GM19043 (cell line): ENCODE results near the gene CNOT6L.
A peak's percentile ranks its signal among the peaks of the same experiment; 100 is the strongest.
"Not testable (repeated sequence)": the region's sequence is repeated elsewhere in the genome, so short reads cannot be mapped to it uniquely, and the experiment has no call there.

Experiments used
- ATAC-seq: cut with Tn5 transposase; IDR thresholded peaks from one replicate; pipeline ENCODE4 v1.9.1; 2021; ENCODE audit warnings: low read depth; ENCODE audit not compliant: unreplicated experiment

Gene CNOT6L

DNA sequence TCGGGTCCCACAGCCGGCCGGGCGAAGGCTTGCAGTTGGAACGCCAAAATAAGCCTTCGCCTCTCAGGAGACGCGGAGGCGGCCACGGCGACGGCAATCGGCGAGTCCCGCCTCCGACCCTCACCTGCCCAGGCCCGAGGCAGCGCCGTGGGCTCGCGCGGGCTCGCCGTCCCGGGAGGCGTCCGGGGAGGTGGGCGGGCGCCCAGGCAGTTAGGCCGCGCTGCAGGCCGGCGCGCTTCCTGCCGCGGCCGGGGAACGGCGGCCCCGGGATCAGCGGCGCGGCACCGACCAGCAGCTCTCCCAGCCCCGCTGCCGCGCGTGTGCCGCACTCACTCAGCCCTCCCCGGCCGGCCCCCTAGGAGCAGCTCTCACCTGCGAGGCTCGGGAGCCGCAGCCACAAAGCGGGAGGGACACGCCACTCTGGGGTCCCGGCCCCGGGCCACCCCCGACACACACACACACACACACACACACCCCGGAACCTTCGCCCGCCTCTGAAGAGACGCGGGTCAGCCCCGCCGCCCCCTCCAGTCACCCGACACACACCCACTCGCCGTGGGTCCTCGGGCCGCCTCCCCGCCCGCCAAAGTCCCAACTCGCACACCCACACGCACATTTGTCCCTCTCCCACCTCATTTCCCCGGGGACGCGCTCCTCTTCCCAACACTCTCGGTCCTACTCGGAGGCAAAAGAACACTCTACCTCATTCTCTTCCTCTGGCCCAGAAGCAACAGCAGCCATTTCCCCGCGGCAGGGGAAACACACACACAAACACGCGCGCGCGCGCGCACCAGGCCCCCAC lies at the start of gene CNOT6L:
CNOT6L (minus strand) TSS at position 767 of the 802 bp plus-strand sequence; CDS start at position 707, 60 bp downstream.
- ATAC-seq: peak; percentile 24

DNA sequence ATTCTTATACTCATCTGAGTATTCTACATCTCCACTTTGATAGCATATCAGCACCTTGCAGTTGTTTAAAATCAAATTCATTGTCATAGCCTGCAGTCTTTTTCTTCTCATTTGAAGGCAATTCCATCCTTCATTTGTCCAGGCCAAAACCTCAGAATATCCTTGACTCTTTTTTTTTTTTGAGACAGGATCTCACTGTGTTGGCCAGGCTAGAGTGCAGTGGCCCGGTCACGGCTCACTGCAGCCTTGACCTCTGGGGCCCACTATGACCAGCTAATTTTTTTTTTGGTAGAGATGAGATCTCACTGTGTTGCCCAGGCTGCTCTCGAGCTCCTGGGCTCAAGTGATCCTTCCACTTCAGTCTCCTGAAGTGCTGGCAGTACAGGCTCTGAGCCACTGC lies 46.1 kb upstream of the CNOT6L start:
- ATAC-seq: no peak

DNA sequence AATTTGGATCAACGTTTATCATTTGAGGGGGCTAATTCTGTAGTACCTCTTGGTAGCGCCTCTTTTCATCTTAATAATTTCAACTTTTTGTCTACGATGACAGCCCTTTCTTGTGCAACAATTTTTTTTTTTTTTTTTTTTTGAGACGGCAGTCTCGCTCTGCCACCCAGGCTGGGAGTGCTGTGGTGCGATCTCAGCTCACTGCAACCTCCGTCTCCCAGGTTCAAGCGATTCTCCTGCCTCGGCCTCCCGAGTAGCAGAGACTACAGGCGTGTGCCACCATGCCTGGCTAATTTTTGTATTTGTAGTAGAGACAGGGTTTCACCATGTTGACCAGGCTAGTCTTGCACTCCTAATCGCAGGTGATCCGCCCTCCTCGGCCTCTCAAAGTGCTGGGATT lies 44.2 kb upstream of the CNOT6L start:
- ATAC-seq: not testable (repeated sequence)

DNA sequence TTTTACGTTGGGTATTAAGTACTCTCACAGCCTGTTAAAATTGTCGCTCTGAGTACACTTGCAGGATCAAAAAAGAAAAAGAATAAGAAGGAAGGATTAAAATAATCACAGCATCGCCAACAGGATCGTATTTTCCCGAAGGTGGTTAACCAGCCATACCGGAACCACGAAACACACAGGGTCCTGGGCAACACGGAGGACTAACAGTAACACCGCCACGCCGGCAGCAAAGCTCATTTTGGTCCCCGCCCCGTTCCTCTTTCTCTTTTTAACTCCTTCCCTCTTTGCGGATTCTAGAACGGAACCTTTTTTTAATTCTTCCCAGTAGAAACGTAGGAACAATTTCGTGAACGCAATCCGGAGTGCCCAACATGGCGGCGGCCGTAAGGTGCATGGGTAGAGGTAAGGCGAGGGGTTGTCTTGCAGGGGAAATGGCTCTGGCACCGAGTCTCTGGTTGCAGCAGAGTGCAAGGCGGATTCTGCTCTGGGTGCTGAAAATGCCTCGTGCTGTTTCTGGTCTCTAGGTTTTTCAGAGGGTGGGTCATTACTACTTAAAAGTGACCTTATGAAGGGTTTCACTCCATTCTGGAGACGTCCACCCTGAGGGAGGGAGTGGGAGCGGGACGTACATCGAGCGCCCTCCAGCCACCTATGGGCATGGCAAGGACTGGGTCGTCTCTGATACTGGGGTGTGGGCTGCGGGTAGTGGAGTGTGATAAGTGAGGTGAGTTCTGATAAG lies 43.5 kb upstream of the CNOT6L start, which contains the start of gene MRPL1:
MRPL1 (plus strand) TSS at position 353 of the 739 bp plus-strand sequence; CDS start at position 372, 19 bp downstream.
- ATAC-seq: peak; percentile 82

DNA sequence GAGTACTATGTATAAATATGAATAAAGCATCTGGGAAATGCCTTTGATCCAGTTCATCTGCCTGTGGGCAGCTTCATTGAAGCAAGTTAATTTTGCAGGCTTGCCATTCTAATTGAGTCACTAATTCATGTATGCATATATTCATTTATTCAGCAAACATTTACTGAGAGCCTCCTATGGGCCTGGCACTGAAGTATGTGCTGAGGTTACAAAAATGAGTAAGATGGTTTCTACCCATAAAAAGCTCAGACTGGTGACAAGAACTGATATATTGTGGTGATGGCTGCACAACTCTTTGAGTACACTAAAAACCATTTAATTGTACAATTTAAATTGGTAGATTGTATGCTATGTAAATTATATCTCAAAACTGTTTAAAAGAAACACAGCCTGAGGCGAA lies 42.3 kb upstream of the CNOT6L start:
- ATAC-seq: no peak

DNA sequence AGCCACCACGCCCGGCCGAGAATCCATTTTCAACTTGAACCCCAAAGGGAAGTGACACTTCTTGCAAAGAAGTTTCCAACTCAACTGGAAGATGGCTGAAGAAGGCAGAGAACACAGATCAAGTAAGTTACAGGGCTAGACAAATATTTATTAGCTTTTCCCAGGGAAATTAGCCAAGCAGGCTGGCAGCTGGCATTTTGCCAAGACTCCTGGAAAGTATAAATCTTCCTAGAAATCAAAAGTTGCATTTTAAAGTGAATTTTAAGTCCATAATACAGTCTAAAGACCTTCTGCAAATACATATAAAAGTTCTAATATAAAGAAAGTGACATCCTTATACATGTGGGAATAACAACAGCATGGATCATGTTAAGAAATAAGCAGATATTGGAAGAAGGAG lies 40.1 kb upstream of the CNOT6L start:
- ATAC-seq: no peak

DNA sequence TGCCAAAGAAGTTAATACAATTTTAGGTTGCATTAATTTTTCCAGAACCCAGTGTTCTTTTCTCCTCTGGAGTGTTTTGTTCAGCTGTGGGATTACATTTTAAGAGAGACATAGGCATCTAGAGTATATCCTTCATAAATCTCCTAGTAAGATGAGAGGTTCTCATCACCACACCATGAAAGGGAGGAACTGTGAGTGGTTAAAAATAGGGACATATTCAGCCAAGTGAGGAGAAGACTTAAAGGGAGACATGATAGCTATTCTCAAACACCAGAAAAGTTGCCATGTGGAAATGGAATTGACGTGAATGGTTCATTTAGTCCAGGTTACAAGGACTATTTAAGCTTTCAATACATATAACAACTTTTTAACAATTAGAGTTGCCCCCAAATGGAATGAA lies 37.0 kb upstream of the CNOT6L start:
- ATAC-seq: no peak

DNA sequence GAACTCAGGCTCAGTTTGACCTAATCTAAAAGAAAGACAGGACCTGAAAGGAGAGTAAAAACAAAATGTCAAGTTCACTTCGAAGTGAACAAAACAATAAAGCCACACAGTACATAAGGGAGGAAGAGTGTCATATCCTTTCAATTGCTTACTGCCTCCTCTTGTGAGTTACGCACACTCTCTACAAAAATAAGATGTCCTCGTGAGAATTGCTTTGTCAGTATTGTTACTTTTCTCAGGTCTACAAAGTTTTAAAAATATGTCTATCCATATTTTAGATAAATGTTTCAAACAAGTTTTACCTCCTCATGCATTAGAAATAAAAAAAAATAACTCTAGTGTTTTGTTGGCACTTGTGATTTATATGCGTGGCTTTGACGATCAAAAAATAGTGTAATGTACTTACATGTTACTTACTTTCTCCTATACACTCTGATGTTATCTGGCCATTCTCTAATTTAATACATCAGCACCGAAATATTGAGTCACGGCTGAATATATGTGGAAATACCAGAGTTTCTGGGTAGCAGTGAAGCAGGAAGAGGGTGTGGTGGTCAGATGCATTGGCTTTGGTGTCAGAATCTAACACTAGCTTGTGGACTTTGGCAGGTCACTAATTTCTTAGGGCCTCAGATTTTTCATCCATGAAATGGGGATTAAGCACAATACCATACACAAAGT lies 35.4 kb upstream of the CNOT6L start:
- ATAC-seq: no peak

DNA sequence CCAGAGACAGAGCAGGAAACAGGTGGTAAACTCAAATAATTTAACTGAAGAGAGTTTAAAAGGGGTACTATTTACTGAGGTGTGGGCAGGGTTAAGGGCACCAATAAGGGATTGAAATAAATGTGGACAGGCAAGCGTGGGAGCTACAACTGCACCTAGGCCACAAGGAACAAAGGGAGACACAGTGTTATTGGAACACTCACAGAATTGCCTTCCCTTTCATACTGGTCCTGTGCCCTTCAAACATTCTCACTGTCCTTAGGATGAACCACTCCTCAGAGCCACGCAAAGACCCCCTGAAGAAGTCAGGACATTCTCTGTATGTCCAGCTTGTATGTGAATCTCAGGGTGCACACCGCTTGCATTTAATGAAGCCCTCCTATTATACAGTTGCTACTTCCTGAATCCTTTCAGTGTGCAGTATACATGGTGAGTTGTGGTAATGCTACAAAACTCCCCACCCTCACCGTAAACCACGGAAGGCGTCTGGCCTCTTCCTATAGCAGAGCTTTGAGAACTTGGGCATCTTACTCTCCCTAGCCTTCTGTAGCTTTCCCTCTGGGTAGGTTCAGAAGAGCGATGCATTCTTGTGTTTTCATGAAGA lies 33.8 kb upstream of the CNOT6L start:
- peak; percentile 86 for ATAC-seq

DNA sequence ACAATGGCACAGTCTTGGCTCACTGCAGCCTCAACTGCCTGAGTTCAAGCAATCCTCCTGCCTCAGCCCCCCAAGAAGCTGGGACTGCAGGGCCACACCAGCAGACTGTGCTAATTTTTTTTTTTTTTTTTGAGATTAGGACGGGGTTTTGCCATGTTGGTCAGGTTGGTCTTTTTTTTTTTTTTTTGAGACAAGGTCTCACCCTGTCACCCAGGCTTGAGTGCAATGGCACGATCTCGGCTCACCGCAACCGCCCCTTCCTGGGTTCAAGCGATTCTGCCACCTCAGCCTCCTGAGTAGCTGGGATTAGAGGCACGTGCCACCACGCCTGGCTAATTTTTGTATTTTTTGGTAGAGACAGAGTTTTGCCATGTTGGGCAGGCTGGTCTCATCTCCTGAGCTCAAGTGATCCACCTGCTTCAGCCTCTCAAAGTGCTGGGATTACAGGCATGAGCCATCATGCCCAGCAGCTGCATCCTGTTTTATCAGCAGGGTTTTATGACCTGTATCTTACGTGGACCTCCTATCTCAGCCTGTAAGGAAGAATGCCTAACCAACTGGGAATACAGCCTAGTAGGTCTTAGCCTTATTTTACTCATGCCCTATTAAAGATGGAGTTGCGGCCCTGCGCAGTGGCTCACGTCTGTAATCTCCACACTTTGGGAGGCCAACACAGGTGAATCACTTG lies 30.3 kb upstream of the CNOT6L start:
- ATAC-seq: no peak

DNA sequence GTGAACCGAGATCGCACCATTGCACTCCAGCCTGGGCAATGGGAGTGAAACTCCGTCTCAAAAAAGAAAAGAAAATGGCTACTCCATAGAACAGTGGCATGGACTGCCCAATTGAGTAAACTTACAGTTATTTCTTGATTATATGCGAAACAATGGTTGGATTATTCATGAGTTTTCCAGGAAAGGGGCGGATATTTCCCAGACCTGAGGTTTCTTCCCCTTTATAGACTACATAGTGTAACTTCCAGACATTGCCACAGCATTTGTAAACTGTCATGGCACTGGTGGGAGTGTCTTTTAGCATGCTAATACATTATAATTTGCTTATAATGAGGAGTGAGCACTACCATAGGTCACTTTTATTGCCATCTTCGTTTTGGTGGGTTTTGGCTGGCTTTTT lies 29.3 kb upstream of the CNOT6L start:
- ATAC-seq: no peak

DNA sequence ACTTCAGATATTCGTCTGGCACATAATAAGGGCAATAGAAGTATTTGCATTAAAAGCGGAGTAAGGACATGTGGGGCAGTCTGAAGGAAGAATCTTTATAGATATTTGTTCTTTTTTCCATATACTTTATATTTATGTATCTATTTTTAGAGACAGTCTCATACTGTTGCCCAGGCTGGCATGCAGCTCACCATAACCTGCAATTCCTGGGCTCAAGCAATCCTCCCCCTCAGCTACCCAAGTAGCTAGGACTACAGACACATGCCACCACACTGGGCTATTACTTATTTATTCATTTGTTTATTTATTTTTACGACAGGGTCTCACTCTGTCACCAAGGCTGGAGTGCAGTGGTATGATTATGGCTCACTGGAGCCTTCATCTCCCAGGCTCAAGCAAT lies 26.8 kb upstream of the CNOT6L start:
- no peak for ATAC-seq

DNA sequence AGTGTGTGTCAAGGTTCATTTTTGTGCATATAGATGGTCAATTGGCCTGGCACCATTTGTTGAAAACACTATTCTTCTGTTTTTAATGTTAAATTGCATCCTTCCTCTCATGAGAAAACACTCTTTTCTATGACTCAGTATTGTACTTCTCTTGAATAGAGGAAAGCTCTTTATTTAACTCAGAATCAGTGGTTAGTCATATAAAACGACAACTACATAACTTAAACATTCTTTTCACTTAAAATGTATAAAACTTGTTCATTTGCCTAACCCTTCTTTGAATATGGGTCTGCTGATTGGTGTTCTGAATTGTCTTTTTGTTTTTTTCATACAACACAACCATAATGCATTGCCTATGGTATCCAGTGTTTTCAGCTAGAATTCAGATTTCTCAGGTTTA lies 26.2 kb upstream of the CNOT6L start:
- no peak for ATAC-seq

DNA sequence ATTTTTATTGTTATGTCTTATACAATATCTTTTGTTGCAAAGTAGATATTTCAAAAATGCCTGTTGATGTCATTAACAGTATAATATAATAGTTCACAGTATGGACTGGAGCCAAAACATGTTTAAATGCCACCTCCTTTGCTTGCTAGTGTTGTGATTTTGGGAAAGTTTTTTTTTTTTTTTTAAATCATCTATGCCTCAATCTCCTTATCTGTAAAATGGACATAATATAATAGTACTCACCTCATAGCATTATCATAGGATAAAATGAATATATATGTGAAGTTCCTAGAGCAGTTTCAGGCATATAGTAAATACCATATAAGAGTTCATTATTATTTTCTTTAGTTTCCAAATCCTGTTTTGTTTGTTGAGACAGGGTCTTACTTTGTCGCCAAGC lies 25.2 kb upstream of the CNOT6L start:
- ATAC-seq: no peak

DNA sequence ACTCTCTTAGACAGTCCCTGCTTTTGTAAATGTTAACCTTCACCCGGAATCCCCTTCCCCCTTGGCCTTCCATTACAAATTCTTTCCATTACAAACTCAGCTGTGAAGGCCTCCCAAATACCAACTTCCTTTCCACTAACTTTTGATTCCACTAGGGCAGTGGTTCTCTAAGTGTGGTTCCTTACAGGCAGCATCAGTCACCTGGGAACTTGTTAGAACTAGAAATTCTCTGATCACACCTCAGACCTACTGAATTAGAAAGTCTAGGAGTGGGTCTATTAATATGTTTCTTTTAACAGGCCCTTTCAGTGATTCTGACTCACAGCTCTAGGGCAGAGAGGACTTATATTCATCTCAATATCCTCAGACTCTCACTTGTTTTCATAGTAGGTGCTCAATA lies 24.5 kb upstream of the CNOT6L start:
- no peak for ATAC-seq

DNA sequence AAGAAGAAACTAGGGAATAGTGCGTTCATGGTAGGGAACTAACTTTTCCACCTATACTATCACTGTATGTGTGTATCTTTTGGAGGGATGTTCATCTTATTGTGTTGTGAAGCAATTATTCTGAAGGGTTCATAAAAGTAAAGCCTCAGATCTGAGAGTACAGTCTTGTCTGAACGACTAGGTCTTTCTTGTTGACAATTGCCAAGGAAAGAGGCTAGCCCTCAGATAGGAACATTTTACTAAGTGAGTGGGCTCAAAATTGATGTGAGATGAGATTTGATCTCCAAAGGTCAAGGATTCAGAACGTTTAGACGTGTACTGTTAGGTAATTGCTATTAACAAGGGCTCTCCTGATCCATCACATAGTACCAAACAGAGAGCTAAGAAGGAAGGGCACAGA lies 15.2 kb upstream of the CNOT6L start:
- no peak for ATAC-seq

DNA sequence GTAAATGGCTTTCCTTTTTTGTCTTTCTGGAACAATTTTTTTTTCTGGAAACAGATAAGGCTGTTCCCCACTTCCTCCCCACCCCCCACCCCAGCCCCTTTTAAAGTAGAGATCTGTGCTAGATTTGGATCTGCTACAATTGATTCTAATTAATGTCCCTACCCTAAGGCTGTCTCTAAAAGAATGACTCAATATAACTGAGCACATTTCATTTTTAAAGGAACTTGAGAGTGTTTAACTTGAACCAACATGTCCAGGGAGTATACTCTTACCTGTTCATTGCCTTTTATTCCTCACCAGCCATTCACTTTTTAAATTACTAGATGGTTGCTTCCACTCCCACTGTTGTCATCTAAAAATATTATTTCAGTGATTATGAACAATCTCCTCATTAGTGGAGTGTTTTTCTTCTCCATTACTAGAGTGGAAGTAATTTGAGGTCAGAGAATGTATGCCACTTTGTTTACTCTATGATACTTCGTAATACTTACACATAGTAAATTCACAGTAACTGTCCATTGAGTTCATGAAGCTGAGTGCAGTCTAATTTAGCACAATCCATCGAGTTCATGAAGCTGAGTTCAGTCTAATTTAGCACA lies 14.1 kb upstream of the CNOT6L start:
- ATAC-seq: no peak

DNA sequence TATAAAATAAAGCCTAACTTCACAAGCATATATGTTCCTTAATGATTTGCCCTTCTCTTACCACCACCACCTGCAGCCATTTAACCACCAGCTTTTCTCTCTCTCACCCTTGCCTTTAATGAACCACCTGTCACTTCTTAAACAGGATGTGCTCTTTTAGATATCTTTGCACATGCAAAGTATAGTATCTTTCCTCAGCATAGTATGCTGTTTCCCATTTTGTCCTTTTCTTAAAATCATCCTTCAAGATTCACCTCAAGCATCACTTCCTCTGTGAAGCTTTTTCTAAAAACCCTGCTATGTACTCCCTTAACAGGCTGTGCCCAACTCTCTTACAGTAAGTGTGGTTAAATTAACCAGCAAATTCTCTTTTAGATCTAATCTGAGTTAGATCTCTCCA lies 8.2 kb upstream of the CNOT6L start:
- no peak for ATAC-seq

DNA sequence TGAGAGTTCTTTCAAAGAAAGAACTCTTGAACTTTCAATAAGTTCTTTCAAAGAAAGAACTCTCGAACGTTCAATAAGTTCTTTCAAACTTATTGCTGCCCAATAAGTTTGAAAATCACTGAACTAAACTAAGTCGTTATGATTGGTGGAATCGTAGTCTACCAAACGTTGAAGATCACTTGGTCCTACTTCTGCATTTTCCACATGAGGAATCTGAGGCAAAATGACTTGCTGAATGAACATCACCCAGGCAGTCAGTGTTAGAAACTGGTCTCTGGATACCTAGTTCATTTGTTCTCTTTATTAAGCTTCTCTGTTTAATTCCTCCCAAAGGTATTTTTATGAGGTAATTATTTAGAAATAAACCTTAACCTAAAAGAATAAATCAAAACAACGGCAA lies 7.1 kb upstream of the CNOT6L start:
- no peak for ATAC-seq

DNA sequence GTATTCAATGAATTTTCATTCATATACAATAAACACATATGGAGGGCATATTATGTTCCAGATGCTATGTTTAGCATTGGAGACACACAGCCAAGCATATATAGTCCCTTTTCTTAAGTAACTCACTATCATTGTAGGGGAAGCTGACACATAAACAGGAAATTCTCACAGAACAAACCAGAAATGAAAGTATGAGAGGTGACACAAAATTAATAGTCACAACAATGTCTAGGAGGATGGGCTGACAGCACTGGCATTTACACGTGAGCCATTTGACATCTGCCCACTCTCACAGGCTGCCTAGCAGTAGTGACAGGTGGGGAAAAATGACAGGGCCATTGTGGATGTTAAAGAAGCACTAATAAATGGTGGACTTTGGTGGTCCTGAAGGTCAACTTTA lies 2.6 kb upstream of the CNOT6L start:
- ATAC-seq: no peak
